Measurements from ENCODE around the gene TBCD. TPM values are rescaled to one million over a fixed set of nuclear protein-coding genes. Genes with fewer than 3 reads are reported as not detected.

Gene TBCD
- total and polyA plus RNA-seq, 5 experiments from 2014 or later: 41.2 to 170 (median 91.9) TPM

DNA sequence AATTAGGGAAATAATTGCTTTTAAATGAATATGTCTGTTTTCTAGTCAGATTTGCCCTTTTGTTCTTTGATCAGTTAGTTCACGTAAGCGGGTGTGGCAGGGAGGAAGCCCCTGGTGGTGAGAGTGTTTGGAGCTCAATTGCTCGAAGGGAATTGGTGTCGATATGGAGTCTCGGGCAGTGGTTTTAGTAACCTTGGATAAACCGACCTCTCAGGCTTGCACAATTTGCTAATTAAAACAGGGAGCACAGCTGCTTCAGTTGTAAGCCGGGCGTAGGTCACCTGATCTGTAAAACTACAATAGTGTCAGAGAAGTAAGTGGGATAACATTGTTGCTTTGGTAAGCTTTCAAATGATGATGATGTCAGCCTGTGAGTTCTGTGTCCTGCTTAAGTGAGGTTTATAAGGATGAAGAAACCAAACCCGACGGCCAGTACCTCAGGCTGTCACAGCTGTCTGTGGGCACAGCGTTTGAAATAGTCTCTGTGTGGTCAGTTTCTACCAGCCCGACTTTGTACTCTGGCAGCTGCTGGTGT lies 85.0 kb downstream of the TBCD start:
- Mint-ChIP-seq H3K27ac (peak overlapping the region in 3 of 10 donors; percentile 4 to 82 (median 71)), H3K9me3 (no peaks in the 10 kb centered on the region), H3K4me3 (no peak overlapping the region), H3K36me3 (peaks cover 0 to 15% (median 2%) of the 10 kb centered on the region in 3 donors), H3K4me1 (peaks cover 0 to 16% (median 4%) of the 10 kb centered on the region in 4 donors), H3K27me3 (no peaks in the 10 kb centered on the region)
- POLR2A ChIA-PET: interaction anchor here (0.7 to 3.6 kb wide), 4 partner anchors 23 to 105 kb away, joined by 3 to 15 read pairs (median 4); no protein-coding TSS in a partner anchor
- ATAC-seq (no peak), DNase-seq (peak in 1 of 10 donors; percentile 37)

GRCh38 chr17:82837586-82838320 lies 85.9 kb downstream of the TBCD start:
- no peak for ATAC-seq
- H3K9me3 Mint-ChIP-seq: no peaks in the 10 kb centered on the region
- no peak overlapping the region for H3K4me3 Mint-ChIP-seq
- DNase-seq: peak in 1 of 10 donors; percentile 32
- peaks cover 0 to 16% (median 5%) of the 10 kb centered on the region in 4 donors for H3K4me1 Mint-ChIP-seq
- POLR2A ChIA-PET: interaction anchor here (3.6 kb wide), 1 partner anchor 26 kb away, joined by 15 read pairs; no protein-coding TSS in a partner anchor
- no peaks in the 10 kb centered on the region for H3K27me3 Mint-ChIP-seq
- peaks cover 0 to 12% (median 2%) of the 10 kb centered on the region in 3 donors for H3K36me3 Mint-ChIP-seq
- peak overlapping the region in 5 of 10 donors; percentile 29 to 39 (median 32) for H3K27ac Mint-ChIP-seq

- Mint-ChIP-seq H3K4me1 (peaks cover 0 to 16% (median 5%) of the 10 kb centered on the region in 4 donors), H3K4me3 (no peak overlapping the region), H3K9me3 (no peaks in the 10 kb centered on the region), H3K27ac (peak overlapping the region in 1 of 10 donors; percentile 32), H3K36me3 (peaks cover 0 to 12% (median 2%) of the 10 kb centered on the region in 3 donors), H3K27me3 (no peaks in the 10 kb centered on the region)
- DNase-seq (peak in 1 of 10 donors; percentile 24), ATAC-seq (no peak)
- POLR2A ChIA-PET: interaction anchor here (3.6 kb wide), 1 partner anchor 25 kb away, joined by 15 read pairs; no protein-coding TSS in a partner anchor
Observed at GRCh38 chr17:82838386-82839063, 86.7 kb downstream of the TBCD start.

DNA sequence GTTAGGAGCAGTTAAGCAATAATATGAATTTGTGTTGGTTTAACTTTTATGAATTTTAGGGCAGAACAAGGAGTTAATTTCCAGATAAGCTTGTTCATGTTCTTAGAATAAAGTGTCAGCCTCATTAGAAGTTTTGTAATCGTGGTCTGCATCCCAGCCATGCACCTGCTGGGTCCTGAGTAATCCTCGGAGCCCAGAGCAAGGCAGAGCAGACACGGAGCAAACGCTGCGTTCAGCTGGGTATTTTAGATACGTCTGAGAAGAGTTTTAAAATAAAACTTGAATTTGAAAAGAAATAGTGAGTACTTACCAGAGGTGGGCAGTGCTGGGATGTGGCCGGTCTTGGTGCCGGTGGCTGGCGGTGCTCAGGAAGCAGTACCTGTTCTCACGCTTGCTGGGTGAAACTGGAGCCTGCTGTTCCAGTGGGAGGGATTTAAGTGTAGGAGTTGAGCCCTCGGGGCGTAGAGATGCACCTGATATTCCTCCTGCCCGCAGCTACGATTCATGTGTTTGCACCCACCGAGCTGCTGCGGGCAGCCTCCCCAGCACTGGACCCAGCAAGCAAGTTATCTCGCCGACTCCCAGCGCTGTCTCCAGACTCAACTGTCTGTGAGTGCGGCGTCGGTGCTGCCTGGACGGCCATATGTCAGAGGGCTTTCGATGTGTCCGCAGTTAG lies 87.9 kb downstream of the TBCD start, which contains the start of gene ZNF750:
TSS of gene ZNF750 (minus strand) at position 406 of the 676 bp plus-strand sequence. CDS start 7,568 bp downstream, outside the sequence.
- Mint-ChIP-seq H3K27ac (peak within 1 kb of the TSS in 1 of 10 donors; percentile 14), H3K27me3 (no peaks in the 10 kb centered on the region), H3K4me3 (no peak within 1 kb of the TSS), H3K36me3 (peaks cover 0 to 14% (median 0%) of the 10 kb centered on the region in 3 donors), H3K9me3 (no peaks in the 10 kb centered on the region), H3K4me1 (peaks cover 0 to 16% (median 5%) of the 10 kb centered on the region in 4 donors)
- ATAC-seq (no peak), DNase-seq (no peak)
- POLR2A ChIA-PET: interaction anchor here (0.5 kb wide), 1 partner anchor 59 kb away, joined by 6 read pairs; no protein-coding TSS in a partner anchor

DNA sequence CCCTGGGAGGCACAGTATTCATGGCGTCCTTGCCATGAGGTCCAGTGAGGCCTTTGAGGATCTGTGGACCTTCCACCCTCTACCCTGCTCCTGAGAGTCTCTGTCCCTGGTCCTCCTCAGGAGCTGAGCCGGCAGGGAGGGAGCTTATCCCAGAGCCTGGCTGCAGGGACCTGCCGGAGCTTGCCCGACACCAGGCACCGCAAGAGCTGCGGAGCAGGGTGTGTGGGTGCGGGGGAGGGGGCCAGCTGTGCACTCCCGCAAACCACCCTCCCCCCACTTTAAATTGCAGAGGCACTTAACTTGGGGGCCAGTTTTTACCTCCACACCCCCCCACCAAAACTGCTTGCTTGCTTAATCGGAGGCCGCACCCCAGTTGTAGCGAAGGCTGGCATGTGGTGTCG lies 88.6 kb downstream of the TBCD start:
- Mint-ChIP-seq H3K27ac (no peak overlapping the region), H3K27me3 (no peaks in the 10 kb centered on the region), H3K4me3 (no peak overlapping the region), H3K9me3 (no peaks in the 10 kb centered on the region), H3K36me3 (peaks cover 0 to 14% (median 0%) of the 10 kb centered on the region in 3 donors), H3K4me1 (peaks cover 2 to 16% (median 5%) of the 10 kb centered on the region in 4 donors)
- POLR2A ChIA-PET: interaction anchor here (0.5 to 1.2 kb wide), 2 partner anchors 19 to 60 kb away, joined by 4 to 6 read pairs; no protein-coding TSS in a partner anchor
- ATAC-seq (no peak), DNase-seq (peak in 1 of 10 donors; percentile 24)

DNA sequence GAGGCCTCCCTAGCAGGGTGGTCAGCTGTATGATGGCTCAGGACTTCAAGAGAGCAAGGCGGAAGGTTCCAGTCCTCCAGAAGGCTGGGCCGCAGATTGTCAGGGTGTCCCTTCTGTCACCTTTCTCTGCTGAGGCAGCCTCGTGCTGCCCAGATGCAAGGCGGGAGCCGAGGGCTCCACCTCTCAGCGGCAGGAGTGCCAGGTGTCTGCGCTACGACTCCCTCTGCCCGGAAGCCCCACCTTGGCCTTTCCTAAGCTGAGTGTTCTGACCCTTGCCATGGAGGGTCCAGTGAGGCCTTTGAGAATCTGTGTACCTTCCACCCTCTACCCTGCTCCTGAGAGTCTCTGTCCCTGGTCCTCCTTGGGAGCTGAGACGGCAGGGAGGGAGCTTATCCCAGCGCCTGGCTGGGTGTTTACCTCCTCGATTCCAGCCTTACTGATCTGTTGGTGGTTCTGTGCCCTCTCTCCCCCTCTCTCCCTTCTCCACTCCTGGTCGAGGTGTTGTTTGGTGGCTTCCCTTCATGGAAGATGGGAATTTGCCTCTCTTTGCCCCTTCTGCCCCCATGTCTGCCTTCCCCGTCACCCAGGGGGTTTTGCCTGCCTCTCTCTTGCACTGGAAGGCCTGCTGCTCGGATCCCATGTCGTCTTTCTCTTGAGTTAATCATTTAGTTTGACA lies 90.2 kb downstream of the TBCD start:
- ATAC-seq (no peak), DNase-seq (peak in 1 of 10 donors; percentile 46)
- Mint-ChIP-seq H3K27ac (peak overlapping the region in 3 of 10 donors; percentile 43 to 78 (median 73)), H3K4me3 (no peak overlapping the region), H3K4me1 (peaks cover 5 to 11% (median 5%) of the 10 kb centered on the region in 4 donors), H3K27me3 (no peaks in the 10 kb centered on the region), H3K9me3 (no peaks in the 10 kb centered on the region), H3K36me3 (peaks cover 0 to 3% (median 0%) of the 10 kb centered on the region in 3 donors)
- POLR2A ChIA-PET: no interaction called here

DNA sequence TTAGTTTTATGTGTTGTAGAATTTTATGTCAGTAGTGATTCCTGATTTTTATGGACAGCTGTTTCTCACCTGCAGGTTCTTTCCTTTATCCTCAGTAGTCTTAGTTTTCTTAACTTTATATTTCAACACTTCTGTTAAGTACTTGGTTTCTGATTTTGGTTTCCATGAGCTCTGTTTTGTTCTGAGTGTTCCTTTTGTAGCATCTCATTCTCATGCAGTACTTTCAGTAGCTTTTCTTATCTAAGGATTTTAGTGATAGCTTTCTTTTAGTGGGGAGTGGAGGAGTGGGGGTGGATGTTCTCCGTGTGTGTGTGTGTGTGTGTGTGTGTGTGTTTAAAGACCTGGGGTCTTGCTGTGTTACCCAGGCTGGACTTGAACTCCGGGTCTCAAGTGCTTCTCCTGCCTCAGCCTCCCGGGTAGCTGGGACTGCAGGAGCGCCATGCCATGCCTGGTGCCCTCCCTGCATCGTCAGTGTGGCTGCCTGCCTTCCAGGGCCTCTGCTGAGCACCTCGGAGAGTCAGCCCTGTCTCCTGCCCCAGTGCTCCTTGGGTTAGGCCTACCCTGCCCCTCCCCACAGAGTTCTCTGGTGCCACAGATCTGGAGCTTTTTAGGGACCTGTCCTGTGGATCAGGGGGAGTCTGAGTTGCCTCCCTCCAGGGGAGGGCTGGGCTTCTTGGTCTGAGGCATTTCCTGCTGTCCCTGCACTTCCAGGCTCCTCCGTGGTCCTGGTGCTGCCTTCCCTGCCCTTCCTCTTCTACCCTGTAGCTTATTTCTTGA lies 92.2 kb downstream of the TBCD start:
- Mint-ChIP-seq H3K4me3 (no peak overlapping the region), H3K27ac (peak overlapping the region in 5 of 10 donors; percentile 1 to 37 (median 18)), H3K4me1 (peaks cover 6 to 15% (median 7%) of the 10 kb centered on the region in 4 donors), H3K27me3 (no peaks in the 10 kb centered on the region), H3K36me3 (peaks cover 0 to 2% (median 0%) of the 10 kb centered on the region in 3 donors), H3K9me3 (no peaks in the 10 kb centered on the region)
- ATAC-seq (no peak), DNase-seq (peak in 1 of 10 donors; percentile 49)
- POLR2A ChIA-PET: interaction anchor here (1.4 kb wide), 1 partner anchor 38 kb away, joined by 7 read pairs; no protein-coding TSS in a partner anchor

DNA sequence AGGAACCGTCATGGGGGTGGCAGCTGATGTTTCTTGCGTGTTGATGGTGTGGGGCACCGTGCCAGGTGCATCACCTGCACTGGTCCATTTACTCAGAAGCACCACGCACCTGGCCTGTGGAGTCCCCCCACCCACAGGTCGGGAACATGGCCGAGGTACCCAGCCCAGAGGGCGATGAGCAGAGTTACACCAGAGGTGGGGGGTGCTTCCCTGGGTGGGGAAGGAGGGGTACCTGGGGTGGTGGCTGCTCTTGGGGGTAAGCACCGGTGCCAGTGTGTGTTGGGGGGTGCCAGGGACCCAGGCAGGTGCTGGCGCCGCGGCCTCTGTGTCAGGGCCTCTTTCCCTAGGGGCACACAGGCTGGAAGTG lies 92.9 kb downstream of the TBCD start:
- no peak overlapping the region for H3K27ac Mint-ChIP-seq
- H3K27me3 Mint-ChIP-seq: peaks cover 0 to 2% (median 0%) of the 10 kb centered on the region in 5 donors
- ATAC-seq: no peak
- H3K36me3 Mint-ChIP-seq: peaks cover 0 to 4% (median 0%) of the 10 kb centered on the region in 3 donors
- POLR2A ChIA-PET: interaction anchor here (1.4 kb wide), 1 partner anchor 38 kb away, joined by 7 read pairs; no protein-coding TSS in a partner anchor
- peaks cover 10 to 20% (median 12%) of the 10 kb centered on the region in 4 donors for H3K4me1 Mint-ChIP-seq
- H3K4me3 Mint-ChIP-seq: no peak overlapping the region
- H3K9me3 Mint-ChIP-seq: no peaks in the 10 kb centered on the region
- peak in 1 of 10 donors; percentile 27 for DNase-seq

GRCh38 chr17:82845163-82845807 lies 93.4 kb downstream of the TBCD start:
- Mint-ChIP-seq H3K4me1 (peaks cover 10 to 20% (median 12%) of the 10 kb centered on the region in 4 donors), H3K27me3 (peaks cover 0 to 2% (median 0%) of the 10 kb centered on the region in 5 donors), H3K27ac (peak overlapping the region in 1 of 10 donors; percentile 73), H3K9me3 (no peaks in the 10 kb centered on the region), H3K4me3 (no peak overlapping the region), H3K36me3 (peaks cover 0 to 4% (median 0%) of the 10 kb centered on the region in 3 donors)
- POLR2A ChIA-PET: no interaction called here
- DNase-seq (peak in 1 of 10 donors; percentile 45), ATAC-seq (no peak)

DNA sequence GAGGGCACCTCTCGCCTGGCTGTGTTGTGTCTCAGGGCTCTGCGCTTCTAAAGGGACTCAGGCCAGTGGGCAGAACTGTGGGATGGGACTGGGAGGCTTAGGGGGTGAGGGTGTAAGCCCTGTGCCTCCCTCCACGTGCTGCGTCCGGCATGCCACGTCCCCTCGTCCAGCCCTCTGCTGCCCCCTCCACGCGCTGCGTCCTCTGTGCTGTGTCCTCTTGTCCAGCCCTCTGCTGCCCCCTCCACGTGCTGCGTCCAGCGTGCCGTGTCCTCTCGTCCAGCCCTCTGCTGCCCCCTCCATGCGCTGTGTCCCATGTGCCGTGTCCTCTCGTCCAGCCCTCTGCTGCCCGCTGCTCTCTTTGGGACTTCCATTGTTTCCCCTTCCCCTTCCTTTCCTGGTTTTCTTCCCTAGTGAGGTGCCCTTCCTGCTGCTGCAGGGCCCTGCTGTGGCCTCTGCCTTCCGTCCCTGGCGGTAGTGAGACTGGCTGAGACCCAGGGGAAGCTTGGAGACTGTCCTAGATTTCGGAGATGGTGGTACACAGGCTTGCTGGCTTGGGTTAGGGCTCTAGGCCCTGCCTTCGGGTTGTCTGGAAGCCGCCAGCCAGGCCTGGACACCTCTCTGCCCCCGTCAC lies 94.3 kb downstream of the TBCD start:
- DNase-seq (peak in 1 of 10 donors; percentile 50), ATAC-seq (no peak)
- H3K36me3 Mint-ChIP-seq: peaks cover 0 to 4% (median 2%) of the 10 kb centered on the region in 3 donors
- H3K27me3 Mint-ChIP-seq: peaks cover 0 to 2% (median 0%) of the 10 kb centered on the region in 5 donors
- POLR2A ChIA-PET: no interaction called here
- no peak overlapping the region for H3K4me3 Mint-ChIP-seq
- H3K4me1 Mint-ChIP-seq: peaks cover 11 to 23% (median 12%) of the 10 kb centered on the region in 4 donors
- no peaks in the 10 kb centered on the region for H3K9me3 Mint-ChIP-seq
- H3K27ac Mint-ChIP-seq: peak overlapping the region in 3 of 10 donors; percentile 22 to 80 (median 34)
